GM19395 (cell line): ENCODE results near the gene ACSS1.

ENCODE experiments used
- ATAC-seq: cut with Tn5 transposase; IDR thresholded peaks from one replicate; pipeline ENCODE4 v1.9.1; 2021; ENCODE audit warnings: mild to moderate bottlenecking, moderate library complexity; ENCODE audit not compliant: unreplicated experiment

The ACSS1 gene

DNA sequence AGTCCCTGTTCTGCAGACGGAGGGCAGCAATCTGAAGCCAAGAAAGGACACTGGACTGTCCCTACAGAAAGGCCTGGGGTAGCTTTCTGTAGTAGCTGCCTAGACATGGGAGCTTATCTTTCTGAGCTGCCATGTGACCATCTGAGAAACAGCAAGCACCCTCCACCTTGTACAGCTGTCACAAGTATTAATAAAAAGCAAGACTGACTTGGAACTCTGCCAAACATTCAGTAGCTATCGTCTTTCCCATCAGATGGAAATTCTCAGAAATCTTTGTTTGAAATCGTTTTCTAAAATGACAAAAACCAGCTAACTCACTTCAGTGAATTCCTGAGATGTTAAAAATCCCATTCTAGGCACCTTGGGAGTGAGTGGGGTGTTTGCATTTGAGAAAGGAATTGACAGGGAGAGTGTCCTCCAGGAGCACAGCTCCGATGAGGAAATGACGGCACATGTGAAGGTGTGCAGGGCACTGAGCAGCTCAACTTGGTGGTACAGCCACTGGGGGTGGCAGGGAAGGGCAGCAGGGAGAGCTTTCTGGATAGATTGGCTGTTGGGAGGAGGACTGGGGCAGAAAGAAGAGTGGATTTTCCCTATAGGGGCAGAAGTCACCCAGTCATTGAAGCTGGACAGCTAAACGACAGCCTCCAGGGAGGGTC is 24.5 kb downstream of the ACSS1 start:
- ATAC-seq, result no peak

GRCh38 chr20:25032478-25033264 is 25.3 kb downstream of the ACSS1 start:
- ATAC-seq, result no peak

GRCh38 chr20:25032065-25032477 is 25.9 kb downstream of the ACSS1 start:
- no peak for ATAC-seq

DNA sequence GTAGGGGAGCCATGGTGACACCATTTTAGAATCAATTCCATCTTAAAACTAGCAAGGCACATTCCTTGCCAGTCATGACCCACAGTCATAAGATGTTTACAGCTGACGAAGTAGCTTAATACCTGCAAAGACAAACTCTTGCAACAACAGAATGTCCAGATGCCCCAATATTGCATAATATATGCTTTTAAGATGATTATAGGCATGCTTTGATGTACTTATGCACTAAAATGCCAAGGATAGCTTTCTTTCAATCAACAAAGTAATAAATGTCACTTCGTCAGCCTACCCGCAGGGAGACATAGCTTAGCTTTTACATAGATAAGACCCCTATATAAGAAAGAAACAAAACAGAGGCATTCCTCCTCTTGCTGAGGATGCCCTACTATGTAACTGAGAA is 26.7 kb downstream of the ACSS1 start:
- no peak for ATAC-seq

DNA sequence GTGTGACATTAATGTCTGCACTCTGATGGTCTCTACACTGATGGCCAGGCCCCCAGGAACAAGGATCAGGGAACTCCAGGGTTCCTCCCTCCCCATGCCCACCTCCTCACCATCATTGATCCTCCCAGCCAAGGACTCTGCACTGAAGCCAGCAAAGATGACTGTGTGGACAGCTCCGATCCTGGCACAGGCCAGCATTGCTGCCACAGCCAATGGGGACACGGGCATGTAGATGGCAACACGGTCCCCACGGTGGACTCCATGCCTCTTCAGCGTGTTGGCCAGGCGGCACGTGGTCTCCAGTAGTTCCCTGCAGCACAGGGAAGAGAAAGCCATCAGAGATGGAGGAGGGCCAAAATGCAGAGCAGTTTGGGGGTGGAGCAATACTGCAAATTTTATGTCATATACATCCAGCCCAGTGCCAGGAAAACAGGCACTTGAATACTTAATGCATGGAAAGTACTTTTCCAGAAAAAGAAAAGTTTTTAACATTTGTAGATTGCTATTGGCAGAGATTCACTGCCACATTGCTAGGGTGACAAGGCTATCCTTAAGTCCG is 27.2 kb downstream of the ACSS1 start:
- no peak for ATAC-seq

DNA sequence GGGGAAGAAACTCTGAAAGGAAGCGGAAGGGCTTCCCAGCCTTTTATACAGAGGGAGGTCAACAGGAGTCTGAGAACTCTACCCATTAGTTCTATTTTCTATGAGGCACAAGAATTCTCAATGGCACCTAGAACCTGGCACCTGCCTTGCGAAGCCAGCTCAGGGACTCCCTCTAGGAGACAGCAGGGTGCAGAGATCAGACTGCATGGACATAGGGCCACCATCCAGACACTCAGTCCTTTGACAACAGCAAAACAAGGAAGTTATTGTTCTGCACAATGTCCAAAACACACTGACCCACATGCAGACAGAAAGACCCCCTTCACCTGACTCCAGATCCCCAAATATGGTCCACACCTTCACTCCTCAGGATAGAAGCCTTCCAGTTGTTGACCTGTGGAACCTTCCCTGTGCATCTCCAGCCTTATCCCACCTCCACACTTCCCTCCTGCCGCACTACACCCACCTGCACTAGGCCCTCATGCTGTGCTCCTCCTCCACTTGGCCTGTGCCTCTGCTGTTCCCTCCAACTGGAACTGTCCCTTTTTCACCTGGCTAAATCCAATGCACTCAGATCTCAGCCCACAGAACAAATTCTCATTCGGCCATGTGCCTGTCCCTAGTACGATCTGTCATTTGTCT is 27.8 kb downstream of the ACSS1 start:
- ATAC-seq, result no peak

GRCh38 chr20:25025986-25026605 is 31.8 kb downstream of the ACSS1 start:
- no peak for ATAC-seq

GRCh38 chr20:25025091-25025861 is 32.7 kb downstream of the ACSS1 start:
- ATAC-seq, result no peak

GRCh38 chr20:25024171-25024570 is 33.8 kb downstream of the ACSS1 start:
- ATAC-seq, result no peak

DNA sequence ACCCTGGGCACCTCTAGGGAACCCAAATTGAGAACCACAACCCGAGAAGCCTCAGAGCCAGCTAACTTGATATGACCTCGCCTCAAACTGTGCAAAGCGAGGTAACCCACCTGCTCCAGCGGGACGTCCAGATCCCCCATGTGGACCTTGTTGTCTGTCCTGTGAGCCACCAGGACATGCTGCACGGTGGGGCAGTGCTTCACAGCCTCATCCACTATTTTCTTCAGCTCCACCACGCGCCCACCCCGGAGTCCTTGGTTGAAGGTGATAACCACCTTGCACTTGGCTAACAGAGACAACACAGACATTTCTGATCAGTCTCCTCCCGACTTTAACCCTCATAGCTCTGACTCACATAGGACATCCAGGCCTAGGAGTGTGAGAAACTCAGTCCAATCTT is 34.6 kb downstream of the ACSS1 start:
- ATAC-seq, result no peak

DNA sequence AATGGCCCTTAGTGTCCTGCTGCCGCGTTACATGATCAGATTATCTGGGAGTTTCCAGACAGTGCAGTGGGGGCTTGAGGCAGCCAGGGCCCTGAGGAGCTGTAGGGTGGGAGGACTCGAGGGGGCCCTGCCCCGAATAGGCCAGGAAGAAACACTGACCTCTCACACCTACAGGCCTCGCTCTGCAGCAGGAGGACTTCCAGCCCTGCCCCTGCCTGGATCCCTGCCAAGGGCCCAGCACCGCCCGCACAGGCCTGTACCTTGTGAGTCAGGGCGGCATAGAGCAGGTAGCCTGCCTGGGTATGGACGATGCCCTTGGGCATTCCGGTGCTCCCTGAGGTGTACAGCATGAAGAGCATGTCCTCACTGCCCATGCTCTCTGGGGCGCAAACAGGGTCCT is 35.3 kb downstream of the ACSS1 start:
- ATAC-seq, result no peak

DNA sequence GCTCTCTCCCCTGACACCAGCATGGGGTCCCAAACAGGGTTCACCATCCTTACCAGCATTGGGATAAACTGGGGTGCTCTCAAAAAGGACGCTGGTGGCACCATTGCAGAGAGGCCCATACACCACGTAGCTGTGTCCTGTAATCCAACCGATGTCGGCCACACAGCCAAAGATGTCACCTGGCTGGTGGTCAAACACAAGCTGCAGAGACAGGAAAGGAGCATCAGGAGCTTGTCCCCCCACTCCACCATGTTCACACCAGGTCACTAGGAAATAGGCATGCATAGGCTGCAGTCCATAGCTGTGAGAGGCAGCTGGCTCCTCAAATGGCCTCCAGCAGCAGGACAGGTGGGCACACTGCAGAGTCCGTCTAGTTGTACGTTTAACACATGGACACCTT is 36.6 kb downstream of the ACSS1 start:
- ATAC-seq, result no peak

GRCh38 chr20:25020901-25021301 is 37.0 kb downstream of the ACSS1 start:
- ATAC-seq, result no peak

- ATAC-seq, result no peak
Measured at GRCh38 chr20:25020345-25020744, 37.6 kb downstream of the ACSS1 start.

GRCh38 chr20:25019381-25020155 is 38.4 kb downstream of the ACSS1 start:
- ATAC-seq, result no peak

GRCh38 chr20:25018841-25019240 is 39.1 kb downstream of the ACSS1 start:
- ATAC-seq, result no peak

- no peak for ATAC-seq
Measured at GRCh38 chr20:25018425-25018824, 39.5 kb downstream of the ACSS1 start.

GRCh38 chr20:25017257-25017803 is 40.6 kb downstream of the ACSS1 start:
- ATAC-seq, result no peak

DNA sequence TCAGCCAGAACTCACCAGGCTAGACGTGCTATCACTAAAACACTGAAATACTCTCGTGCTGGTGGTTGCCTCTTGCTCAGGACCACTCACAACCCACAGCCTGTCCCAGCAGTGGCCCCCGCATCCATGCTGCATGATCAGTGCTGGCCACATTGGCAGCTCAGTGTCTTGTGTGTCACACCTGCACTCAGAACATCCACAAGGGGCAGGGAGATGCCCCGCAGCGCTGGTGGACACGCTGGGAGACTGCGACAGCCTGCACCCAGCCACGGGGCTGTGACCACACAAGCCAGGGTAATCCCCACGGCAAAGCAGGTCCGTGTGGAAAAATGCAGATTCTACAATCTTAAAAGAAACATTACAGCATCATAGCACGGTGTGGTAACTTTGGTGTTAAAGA is 41.5 kb downstream of the ACSS1 start:
- ATAC-seq, result no peak

DNA sequence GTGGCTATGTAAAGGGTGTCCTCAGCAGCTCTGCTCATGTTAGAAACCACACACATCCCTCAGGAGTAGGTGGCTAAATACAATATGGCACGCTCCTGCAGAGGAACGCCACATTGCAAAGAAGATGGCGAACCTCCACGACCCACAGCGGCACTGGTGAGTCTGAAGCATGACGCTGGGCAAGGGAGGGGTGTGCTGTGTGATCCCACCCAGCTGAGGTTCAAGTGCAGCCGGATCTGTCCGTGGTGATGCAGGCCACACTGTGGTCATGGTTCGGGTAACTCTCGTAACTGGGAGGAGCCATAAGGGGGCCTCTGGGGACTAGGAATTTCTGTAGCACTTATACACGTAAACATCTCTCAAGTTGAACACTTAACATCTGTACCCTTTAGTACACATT is 42.0 kb downstream of the ACSS1 start:
- ATAC-seq, result no peak
